SK-N-SH (cell line): ENCODE results near the gene OR6C2. TPM values are rescaled to one million over a fixed set of nuclear protein-coding genes. Genes with fewer than 3 reads are reported as not detected.
A peak's percentile ranks its signal among the peaks of the same experiment; 100 is the strongest.
"Not testable (repeated sequence)": the region's sequence is repeated elsewhere in the genome, so short reads cannot be mapped to it uniquely, and the experiment has no call there.

Experiments used
- CTCF ChIA-PET: fragments of 300-600, 350-600 bp; formaldehyde crosslinking; extraction: SDS; loops from one replicate; lab custom pipeline; 2021; lab: Yijun Ruan, JAX
- POLR2A ChIA-PET: fragments of 350-600 bp; sonication (Branson Sonifier 250); formaldehyde crosslinking; extraction: SDS; loops from one replicate; lab custom pipeline; 2020; ENCODE audit warnings: antibody characterized with exemption, inconsistent platforms; lab: Yijun Ruan, JAX
- DNase-seq: peaks from one replicate; pipeline ENCODE4 v3.0.0; 2012
- H2AFZ ChIP-seq: fragments of 200-600 bp; sonication (generic); 2 replicates; pipeline ENCODE4 v1.8.1; 2016; ENCODE audit warnings: antibody characterized with exemption, mild to moderate bottlenecking, low read depth
- H3F3A ChIP-seq: fragments of 200-600 bp; sonication (generic); replicated peaks from 2 replicates; pipeline ENCODE3; 2016; ENCODE audit warnings: antibody characterized with exemption, mild to moderate bottlenecking; ENCODE audit not compliant: insufficient read depth
- H3K27ac ChIP-seq, 2 experiments: fragments of 200-500 bp in 1 of 2; fragments of 200-600 bp in 1 of 2; sonication (Bioruptor generic) in 1 of 2; sonication (generic), shearing (Covaris generic) in 1 of 2; 2 replicates each; pipeline versions ENCODE4 v1.5.1 to v1.6.1; 2014 to 2016; ENCODE audit warnings: low read depth in 2 of 2, inconsistent platforms in 1 of 2, low read length in 1 of 2, mild to moderate bottlenecking in 1 of 2, mixed read lengths in 1 of 2
- H3K27me3 ChIP-seq: fragments of 200-600 bp; sonication (generic), shearing (Covaris generic); 2 replicates; pipeline ENCODE4 v1.6.1; 2016; ENCODE audit warnings: mixed run types; ENCODE audit not compliant: insufficient read depth
- H3K36me3 ChIP-seq, 2 experiments: fragments of 200-500 bp in 1 of 2; fragments of 200-600 bp in 1 of 2; sonication (Bioruptor generic) in 1 of 2; sonication (generic) in 1 of 2; replicated peaks in 1 of 2; 2 replicates each; pipeline versions ENCODE3 to v1.5.1; 2014 to 2016; ENCODE audit warnings: low read length in 1 of 2, mild to moderate bottlenecking in 1 of 2; ENCODE audit not compliant: insufficient read depth in 2 of 2, control insufficient read depth in 1 of 2
- H3K4me1 ChIP-seq, 2 experiments: fragments of 200-500 bp in 1 of 2; fragments of 200-600 bp in 1 of 2; sonication (Bioruptor generic) in 1 of 2; sonication (generic), shearing (Covaris generic) in 1 of 2; 2 replicates each; pipeline versions ENCODE4 v1.5.1 to v1.6.1; 2014 to 2016; ENCODE audit warnings: low read depth in 1 of 2, low read length in 1 of 2, mixed run types in 1 of 2; ENCODE audit not compliant: insufficient read depth in 2 of 2, control insufficient read depth in 1 of 2
- H3K4me2 ChIP-seq: fragments of 200-600 bp; sonication (generic), shearing (Covaris generic); 2 replicates; pipeline ENCODE4 v1.6.1; 2017; ENCODE audit warnings: mixed run types
- H3K4me3 ChIP-seq, 2 experiments: fragments of 200-500 bp in 1 of 2; fragments of 200-600 bp in 1 of 2; sonication (Bioruptor generic) in 1 of 2; sonication (generic), shearing (Covaris generic) in 1 of 2; 2 replicates each; pipeline versions ENCODE4 v1.5.1 to v1.8.1; 2014 to 2016; ENCODE audit warnings: low read depth in 2 of 2, inconsistent platforms in 1 of 2, low read length in 1 of 2, mild to moderate bottlenecking in 1 of 2, mixed read lengths in 1 of 2, moderate library complexity in 1 of 2
- H3K79me2 ChIP-seq: fragments of 200-600 bp; sonication (generic); 2 replicates; pipeline ENCODE4 v1.8.1; 2017; ENCODE audit warnings: mild to moderate bottlenecking; ENCODE audit not compliant: insufficient read depth
- H3K9ac ChIP-seq: fragments of 200-600 bp; sonication (generic); 2 replicates; pipeline ENCODE4 v1.6.1; 2017; ENCODE audit warnings: mixed run types
- H3K9me2 ChIP-seq: fragments of 200-600 bp; sonication (generic); 2 replicates; pipeline ENCODE4 v1.6.1; 2017; ENCODE audit warnings: mixed run types
- H3K9me3 ChIP-seq: fragments of 200-600 bp; sonication (generic); 2 replicates; pipeline ENCODE4 v1.6.1; 2017; ENCODE audit warnings: mixed run types, mild to moderate bottlenecking, moderate library complexity
- H4K20me1 ChIP-seq: fragments of 200-600 bp; sonication (generic); 2 replicates; pipeline ENCODE4 v1.6.1; 2017; ENCODE audit warnings: mild to moderate bottlenecking, mixed run types; ENCODE audit not compliant: insufficient read depth
- CHD2 ChIP-seq: fragments of 150-350 bp; IDR thresholded peaks from 2 replicates; pipeline ENCODE4 v1.6.1; 2018; ENCODE audit warnings: low read length; ENCODE audit not compliant: partially characterized antibody
- CTCF ChIP-seq: fragments of 200-600 bp; sonication (generic); IDR thresholded peaks from 2 replicates; pipeline ENCODE4 v1.6.1; 2017; ENCODE audit warnings: antibody characterized with exemption, mild to moderate bottlenecking, moderate library complexity
- ELF1 ChIP-seq: IDR thresholded peaks from 2 replicates; pipeline ENCODE4 v1.4.0; 2012
- EZH2phosphoT487 ChIP-seq: fragments of 200-600 bp; sonication (generic); IDR thresholded peaks from 2 replicates; pipeline ENCODE4 v1.6.1; 2017; ENCODE audit warnings: low read depth, mixed run types, mild to moderate bottlenecking, antibody characterized with exemption, moderate library complexity, borderline replicate concordance
- FOXM1 ChIP-seq: IDR thresholded peaks from 2 replicates; pipeline ENCODE4 v1.4.0; 2012; ENCODE audit warnings: low read depth, mild to moderate bottlenecking
- GABPA ChIP-seq: IDR thresholded peaks from 2 replicates; pipeline ENCODE4 v1.4.0; 2012; ENCODE audit warnings: low read depth, mild to moderate bottlenecking
- IRF3 ChIP-seq: fragments of 150-350 bp; IDR thresholded peaks from 2 replicates; pipeline ENCODE4 v1.6.1; 2016; ENCODE audit warnings: mild to moderate bottlenecking, low read depth, low read length
- MAX ChIP-seq: IDR thresholded peaks from 2 replicates; pipeline ENCODE4 v1.4.0; 2012; ENCODE audit warnings: low read depth
- MEF2A ChIP-seq: IDR thresholded peaks from 2 replicates; pipeline ENCODE4 v1.4.0; 2012; ENCODE audit warnings: low read depth, borderline replicate concordance
- MXI1 ChIP-seq: IDR thresholded peaks from 2 replicates; pipeline ENCODE4 v1.6.1; 2012; ENCODE audit warnings: mild to moderate bottlenecking, low read depth, low read length, improper control_type of control experiment
- NFIC ChIP-seq: IDR thresholded peaks from 2 replicates; pipeline ENCODE4 v1.4.0; 2012; ENCODE audit warnings: borderline replicate concordance
- NRF1 ChIP-seq: IDR thresholded peaks from 2 replicates; pipeline ENCODE4 v1.6.1; 2012; ENCODE audit warnings: low read depth, mild to moderate bottlenecking, low read length
- POLR2AphosphoS5 ChIP-seq: IDR thresholded peaks from 2 replicates; pipeline ENCODE4 v1.6.1; 2012; ENCODE audit warnings: low read depth, low read length
- RAD21 ChIP-seq: IDR thresholded peaks from 2 replicates; pipeline ENCODE4 v1.6.1; 2012; ENCODE audit warnings: mild to moderate bottlenecking, low read length
- TEAD4 ChIP-seq: IDR thresholded peaks from 2 replicates; pipeline ENCODE4 v1.4.0; 2012; ENCODE audit warnings: mild to moderate bottlenecking, borderline replicate concordance; ENCODE audit not compliant: insufficient read depth
- USF2 ChIP-seq: fragments of 150-350 bp; IDR thresholded peaks from 2 replicates; pipeline ENCODE4 v1.6.1; 2017; ENCODE audit warnings: antibody characterized with exemption, low read length, low read depth, borderline replicate concordance
- WGBS: methylation state at CpG from one replicate; pipeline ENCODE4 v1.1.6; 2017; ENCODE audit warnings: low lambda C conversion rate; 5-methylcytosine and 5-hydroxymethylcytosine counted together
- polyA plus RNA-seq, 3 experiments: library from polyadenylated mRNA; depleted of rRNA; stranded (reverse); fragments of >200 nt; gene quantifications; 2 replicates each; pipeline ENCODE4 v1.2.3, GENCODE V29; 2012

Gene OR6C2
- polyA plus RNA-seq, 1 of the 3 experiments (the other 2 are of a cell fraction) = not detected

GRCh38 chr12:55414396-55414823 is 29.5 kb upstream of the OR6C2 start:
- H3K27ac ChIP-seq, H3K9me3 ChIP-seq, H3K4me2 ChIP-seq, H3F3A ChIP-seq, H3K27me3 ChIP-seq, H3K4me3 ChIP-seq, H3K36me3 ChIP-seq, H3K79me2 ChIP-seq, CTCF ChIA-PET, H4K20me1 ChIP-seq, H2AFZ ChIP-seq, DNase-seq, H3K4me1 ChIP-seq, H3K9me2 ChIP-seq, POLR2A ChIA-PET, H3K9ac ChIP-seq: not testable (repeated sequence)
- WGBS = 40% methylated on average over 3 of the region's 11 CpGs

GRCh38 chr12:55414889-55415288 is 29.0 kb upstream of the OR6C2 start:
- H3K4me2 ChIP-seq, H3K4me1 ChIP-seq, H3K79me2 ChIP-seq, H3K9ac ChIP-seq, H3K36me3 ChIP-seq, H3K27me3 ChIP-seq, DNase-seq, H3K4me3 ChIP-seq, H3K9me2 ChIP-seq, H3K9me3 ChIP-seq, H3F3A ChIP-seq, H3K27ac ChIP-seq, H4K20me1 ChIP-seq, POLR2A ChIA-PET: not testable (repeated sequence)
- 0 out of 2 replicates have a peak overlapping the region, but pooled peaks have one; percentile 46 for H2AFZ ChIP-seq
- CTCF ChIA-PET = interaction anchor here (0.8 kb wide), 1 partner anchor 226 kb away, joined by 3 read pairs; no protein-coding TSS in a partner anchor
- 10% methylated on average over 5 of the region's 34 CpGs for WGBS

GRCh38 chr12:55416961-55417360 is 26.9 kb upstream of the OR6C2 start:
- H3K4me3 ChIP-seq = no peak overlapping the region
- POLR2A ChIA-PET = no interaction called here
- H4K20me1 ChIP-seq = no peaks in the 10 kb centered on the region
- no peaks in the 10 kb centered on the region for H3K79me2 ChIP-seq
- DNase-seq = no peak
- H3K9ac ChIP-seq = no peak overlapping the region
- CTCF ChIA-PET = no interaction called here
- 6% methylated on average over 1 of the region's 1 CpG for WGBS
- no peak overlapping the region for H3K4me2 ChIP-seq
- no peak overlapping the region for H2AFZ ChIP-seq
- no peaks in the 10 kb centered on the region for H3K9me3 ChIP-seq
- no peak overlapping the region for H3K27ac ChIP-seq
- H3K36me3 ChIP-seq = no peaks in the 10 kb centered on the region
- H3K27me3 ChIP-seq = no peaks in the 10 kb centered on the region
- H3K4me1 ChIP-seq = no peaks in the 10 kb centered on the region
- TF ChIP-seq NFIC = no peak
- no peak for TF ChIP-seq ELF1
- no peak for TF ChIP-seq MXI1
- no peak for TF ChIP-seq CHD2
- no peak for TF ChIP-seq MAX
- no peak for TF ChIP-seq TEAD4
- no peak for TF ChIP-seq IRF3
- no peak for TF ChIP-seq GABPA
- no peak for TF ChIP-seq EZH2phosphoT487
- no peak for TF ChIP-seq FOXM1
- TF ChIP-seq RAD21 = no peak
- no peak for TF ChIP-seq POLR2AphosphoS5
- TF ChIP-seq CTCF = no peak
- TF ChIP-seq MEF2A = no peak
- TF ChIP-seq USF2 = no peak
- no peak for TF ChIP-seq NRF1
- H3F3A ChIP-seq = no peaks in the 10 kb centered on the region
- H3K9me2 ChIP-seq = no peaks in the 10 kb centered on the region
